ENCODE data around the gene TBCCD1. TPM values are rescaled to one million over a fixed set of nuclear protein-coding genes. Genes with fewer than 3 reads are reported as not detected.

The TBCCD1 gene
- total RNA-seq, 1 experiment from 2014 or later, result 14.5 TPM

DNA sequence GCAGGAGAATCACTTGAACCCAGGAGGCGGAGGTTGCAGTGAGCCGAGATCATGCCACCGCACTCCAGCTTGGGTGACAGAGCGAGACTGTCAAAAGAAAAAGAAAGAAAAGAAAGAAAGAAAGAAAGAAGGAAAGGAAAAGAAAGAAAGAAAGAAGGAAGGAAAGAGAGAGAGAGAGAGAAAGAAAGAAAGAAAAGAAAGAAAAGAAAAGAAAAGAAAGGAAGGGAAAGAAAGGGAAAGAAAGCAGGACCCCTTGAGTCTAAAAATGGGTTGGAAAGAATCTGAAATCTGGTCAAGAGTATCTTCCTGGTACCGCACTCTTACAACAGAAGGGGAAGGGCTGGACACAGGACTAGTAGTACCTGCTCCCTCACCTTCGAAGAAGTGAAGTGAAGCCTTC is 42.5 kb downstream of the TBCCD1 start:
- Histone ChIP-seq H3K27ac (ENCODE audit: low read length) (no peak overlapping the region), H3K27me3 (ENCODE audit: control insufficient read depth, insufficient read depth, low read length) (peaks cover 13% of the 10 kb centered on the region), H3K36me3 (ENCODE audit: control insufficient read depth, insufficient read depth, low read length) (no peaks in the 10 kb centered on the region), H3K9me3 (ENCODE audit: control insufficient read depth, insufficient read depth, low read depth, low read length) (no peaks in the 10 kb centered on the region), H3K4me1 (ENCODE audit: control insufficient read depth, insufficient read depth, low read length) (no peaks in the 10 kb centered on the region), H3K4me3 (ENCODE audit: low read depth in 2 of 2, low read length in 2 of 2) (no peak overlapping the region)
- in situ Hi-C loops (cut with HindIII; ENCODE audit: low pct_unique_long_range_greater_than_20kb, low sequenced_read_pairs), result no loop called here
- intact Hi-C loops (cut with micrococcal nuclease; ENCODE audit: unreplicated experiment), result no loop called here
- CTCF ChIA-PET, result no interaction called here
- DNase-seq (ENCODE audit: low read depth, low spot score), result no peak
- POLR2A ChIA-PET, result no interaction called here
- no peak for ATAC-seq
- no TSS peak for BruUV-seq (replicated peaks)
- TF ChIP-seq, protein P1, sequence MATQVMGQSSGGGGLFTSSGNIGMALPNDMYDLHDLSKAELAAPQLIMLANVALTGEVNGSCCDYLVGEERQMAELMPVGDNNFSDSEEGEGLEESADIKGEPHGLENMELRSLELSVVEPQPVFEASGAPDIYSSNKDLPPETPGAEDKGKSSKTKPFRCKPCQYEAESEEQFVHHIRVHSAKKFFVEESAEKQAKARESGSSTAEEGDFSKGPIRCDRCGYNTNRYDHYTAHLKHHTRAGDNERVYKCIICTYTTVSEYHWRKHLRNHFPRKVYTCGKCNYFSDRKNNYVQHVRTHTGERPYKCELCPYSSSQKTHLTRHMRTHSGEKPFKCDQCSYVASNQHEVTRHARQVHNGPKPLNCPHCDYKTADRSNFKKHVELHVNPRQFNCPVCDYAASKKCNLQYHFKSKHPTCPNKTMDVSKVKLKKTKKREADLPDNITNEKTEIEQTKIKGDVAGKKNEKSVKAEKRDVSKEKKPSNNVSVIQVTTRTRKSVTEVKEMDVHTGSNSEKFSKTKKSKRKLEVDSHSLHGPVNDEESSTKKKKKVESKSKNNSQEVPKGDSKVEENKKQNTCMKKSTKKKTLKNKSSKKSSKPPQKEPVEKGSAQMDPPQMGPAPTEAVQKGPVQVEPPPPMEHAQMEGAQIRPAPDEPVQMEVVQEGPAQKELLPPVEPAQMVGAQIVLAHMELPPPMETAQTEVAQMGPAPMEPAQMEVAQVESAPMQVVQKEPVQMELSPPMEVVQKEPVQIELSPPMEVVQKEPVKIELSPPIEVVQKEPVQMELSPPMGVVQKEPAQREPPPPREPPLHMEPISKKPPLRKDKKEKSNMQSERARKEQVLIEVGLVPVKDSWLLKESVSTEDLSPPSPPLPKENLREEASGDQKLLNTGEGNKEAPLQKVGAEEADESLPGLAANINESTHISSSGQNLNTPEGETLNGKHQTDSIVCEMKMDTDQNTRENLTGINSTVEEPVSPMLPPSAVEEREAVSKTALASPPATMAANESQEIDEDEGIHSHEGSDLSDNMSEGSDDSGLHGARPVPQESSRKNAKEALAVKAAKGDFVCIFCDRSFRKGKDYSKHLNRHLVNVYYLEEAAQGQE (IDR thresholded peaks at IDR 0.05; ENCODE audit: insufficient read depth in 1 of 2, low read depth in 2 of 2, low read length in 1 of 2), result no peak
- TF ChIP-seq POLR2AphosphoS5 (IDR thresholded peaks at IDR 0.05; ENCODE audit: low read depth, low read length), result no peak
- no peak for TF ChIP-seq CTCF (IDR thresholded peaks at IDR 0.05)
- no peak for TF ChIP-seq SIN3A (IDR thresholded peaks at IDR 0.05; ENCODE audit: borderline replicate concordance, insufficient read depth, low read depth, low read length)
- no peak for TF ChIP-seq TCF7L2 (IDR thresholded peaks at IDR 0.05; ENCODE audit: low read depth, low read length)

- no peak overlapping the region for H3K27ac ChIP-seq (ENCODE audit: low read length)
- CTCF ChIA-PET, result interaction anchor here (0.6 kb wide), 1 partner anchor 98 kb away, joined by 11 read pairs; no protein-coding TSS in a partner anchor
- H3K27me3 ChIP-seq (ENCODE audit: control insufficient read depth, insufficient read depth, low read length), result peaks cover 15% of the 10 kb centered on the region
- no TSS peak for BruUV-seq (replicated peaks)
- no peaks in the 10 kb centered on the region for H3K36me3 ChIP-seq (ENCODE audit: control insufficient read depth, insufficient read depth, low read length)
- H3K9me3 ChIP-seq (ENCODE audit: control insufficient read depth, insufficient read depth, low read depth, low read length), result no peaks in the 10 kb centered on the region
- in situ Hi-C loops (cut with HindIII; ENCODE audit: low pct_unique_long_range_greater_than_20kb, low sequenced_read_pairs), result no loop called here
- no peak for ATAC-seq
- no peak for DNase-seq (ENCODE audit: low read depth, low spot score)
- H3K4me3 ChIP-seq (ENCODE audit: low read depth in 2 of 2, low read length in 2 of 2), result no peak overlapping the region
- TF ChIP-seq TCF7L2 (IDR thresholded peaks at IDR 0.05; ENCODE audit: low read depth, low read length) (no peak), SIN3A (IDR thresholded peaks at IDR 0.05; ENCODE audit: borderline replicate concordance, insufficient read depth, low read depth, low read length) (no peak), CTCF (IDR thresholded peaks at IDR 0.05) (no peak), POLR2AphosphoS5 (IDR thresholded peaks at IDR 0.05; ENCODE audit: low read depth, low read length) (no peak)
- TF ChIP-seq, protein P1 (IDR thresholded peaks at IDR 0.05; ENCODE audit: insufficient read depth in 1 of 2, low read depth in 2 of 2, low read length in 1 of 2), result no peak
- POLR2A ChIA-PET, result no interaction called here
- intact Hi-C loops (cut with micrococcal nuclease; ENCODE audit: unreplicated experiment), result no loop called here
- no peaks in the 10 kb centered on the region for H3K4me1 ChIP-seq (ENCODE audit: control insufficient read depth, insufficient read depth, low read length)
Measured at GRCh38 chr3:186523434-186523833, 43.7 kb downstream of the TBCCD1 start.

All from Panc1 (cell line).